ENCODE results near the gene P2RX2.

P2RX2 gene

DNA sequence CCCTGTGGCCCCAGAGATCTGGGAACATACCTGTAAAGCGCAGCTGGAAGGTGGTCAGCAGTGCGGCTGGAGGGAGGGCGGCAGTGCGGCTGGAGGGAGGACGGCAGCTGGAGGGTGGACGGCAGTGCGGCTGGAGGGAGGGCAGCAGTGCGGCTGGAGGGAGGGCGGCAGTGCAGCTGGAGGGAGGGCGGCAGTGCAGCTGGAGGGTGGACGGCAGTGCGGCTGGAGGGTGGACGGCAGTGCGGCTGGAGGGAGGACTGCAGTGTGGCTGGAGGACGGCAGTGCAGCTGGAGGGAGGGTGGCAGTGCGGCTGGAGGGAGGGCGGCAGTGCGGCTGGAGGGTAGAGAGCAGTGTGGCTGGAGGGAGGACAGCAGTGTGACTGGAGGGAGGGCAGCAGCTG lies 31.6 kb upstream of the P2RX2 start:
- Histone ChIP-seq H3K27me3 (ENCODE audit: control insufficient read depth, insufficient read depth, low read length) (no peaks in the 10 kb centered on the region), H3K9ac (ENCODE audit: low read length) (no peak overlapping the region), H3K9me3 (ENCODE audit: control insufficient read depth, low read length) (no peaks in the 10 kb centered on the region), H3K4me1 (ENCODE audit: control insufficient read depth, insufficient read depth, low read length) (no peaks in the 10 kb centered on the region), H3K36me3 (ENCODE audit: control insufficient read depth, insufficient read depth, low read length) (no peaks in the 10 kb centered on the region), H3K4me3 (ENCODE audit: low read length) (no peak overlapping the region)

DNA sequence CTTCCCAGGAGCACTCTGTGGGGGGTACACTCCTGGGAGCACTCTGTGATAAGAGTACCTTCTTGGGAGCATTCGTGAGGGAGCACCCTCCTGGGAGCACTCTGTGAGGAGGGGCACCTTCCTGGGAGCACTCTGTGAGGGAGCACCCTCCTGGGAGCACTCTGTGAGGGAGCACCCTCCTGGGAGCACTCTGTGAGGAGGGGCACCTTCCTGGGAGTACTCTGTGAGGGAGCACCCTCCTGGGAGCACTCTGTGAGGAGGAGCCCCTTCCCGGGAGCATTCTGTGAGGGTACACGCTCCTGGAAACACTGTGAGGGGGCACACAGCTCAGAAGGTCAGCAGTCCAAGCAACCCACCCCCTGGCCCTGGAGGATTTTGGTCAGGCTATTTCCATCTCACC lies 30.8 kb upstream of the P2RX2 start:
- no peaks in the 10 kb centered on the region for H3K4me1 ChIP-seq (ENCODE audit: control insufficient read depth, insufficient read depth, low read length)
- no peak overlapping the region for H3K9ac ChIP-seq (ENCODE audit: low read length)
- H3K27me3 ChIP-seq (ENCODE audit: control insufficient read depth, insufficient read depth, low read length): no peaks in the 10 kb centered on the region
- H3K9me3 ChIP-seq (ENCODE audit: control insufficient read depth, low read length): no peaks in the 10 kb centered on the region
- no peak overlapping the region for H3K4me3 ChIP-seq (ENCODE audit: low read length)
- no peaks in the 10 kb centered on the region for H3K36me3 ChIP-seq (ENCODE audit: control insufficient read depth, insufficient read depth, low read length)

DNA sequence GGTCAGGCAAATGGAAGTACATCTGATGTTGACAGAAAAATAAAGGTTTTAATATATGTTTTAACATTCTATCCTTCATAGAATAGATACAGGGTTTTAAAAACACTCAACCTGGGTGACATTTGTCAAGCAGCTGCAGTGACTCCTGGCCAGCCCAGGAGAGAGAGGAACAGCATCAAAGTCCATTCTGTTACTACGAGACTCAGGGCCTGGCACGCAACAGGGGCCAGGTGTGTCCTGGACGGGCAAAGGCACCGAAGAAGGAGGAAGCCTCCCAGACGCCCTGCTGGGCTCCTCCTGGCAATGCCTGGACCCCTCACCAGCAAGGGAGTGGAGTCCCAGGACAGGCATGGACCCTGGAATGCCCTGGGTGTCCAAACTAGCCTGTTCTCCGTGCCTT lies 30.3 kb upstream of the P2RX2 start:
- H3K9ac ChIP-seq (ENCODE audit: low read length): no peak overlapping the region
- H3K9me3 ChIP-seq (ENCODE audit: control insufficient read depth, low read length): no peaks in the 10 kb centered on the region
- H3K36me3 ChIP-seq (ENCODE audit: control insufficient read depth, insufficient read depth, low read length): no peaks in the 10 kb centered on the region
- H3K4me3 ChIP-seq (ENCODE audit: low read length): no peak overlapping the region
- peaks cover 2% of the 10 kb centered on the region for H3K4me1 ChIP-seq (ENCODE audit: control insufficient read depth, insufficient read depth, low read length)
- H3K27me3 ChIP-seq (ENCODE audit: control insufficient read depth, insufficient read depth, low read length): no peaks in the 10 kb centered on the region

DNA sequence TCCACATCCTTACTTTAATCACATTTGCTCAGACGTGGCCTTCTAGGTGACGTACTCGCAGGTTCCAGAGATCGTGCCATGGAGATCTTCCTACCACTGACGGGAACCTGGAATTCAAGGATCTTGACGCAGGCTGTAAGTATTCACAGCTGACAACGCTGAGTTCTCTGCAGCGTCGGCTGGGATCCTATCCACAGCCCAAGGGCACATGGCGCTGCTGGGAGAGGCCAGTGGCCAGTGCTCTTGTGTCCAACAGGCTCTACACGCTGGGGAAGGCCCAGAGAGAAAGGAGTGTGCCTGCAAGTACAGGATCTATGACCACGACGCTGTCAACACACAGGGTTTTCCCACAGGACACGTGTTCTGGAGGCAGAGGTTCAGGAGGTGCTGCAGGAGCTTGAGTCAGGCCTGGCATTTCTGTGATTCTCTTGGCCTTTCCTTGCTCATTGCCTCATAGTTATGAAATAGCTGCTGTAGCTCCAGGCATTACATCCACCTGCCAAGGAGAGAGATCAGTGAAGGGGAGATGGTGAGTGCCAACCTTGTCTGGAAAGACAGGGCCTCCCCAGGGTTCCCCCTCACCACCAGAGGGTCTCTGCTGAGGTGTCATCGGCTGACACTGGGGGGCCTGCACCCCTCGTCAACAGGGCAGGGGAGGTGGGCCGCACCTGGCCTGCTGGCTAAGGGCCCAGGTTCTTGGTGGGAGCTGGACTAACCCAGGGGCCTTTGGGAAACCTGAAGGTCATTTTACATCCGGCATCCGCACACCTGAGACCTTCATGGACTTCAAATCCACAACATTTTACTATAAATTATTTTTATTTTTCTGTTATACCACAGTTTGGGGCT lies 29.5 kb upstream of the P2RX2 start:
- Histone ChIP-seq H3K4me3 (ENCODE audit: low read length) (no peak overlapping the region), H3K9me3 (ENCODE audit: control insufficient read depth, low read length) (no peaks in the 10 kb centered on the region), H3K27me3 (ENCODE audit: control insufficient read depth, insufficient read depth, low read length) (no peaks in the 10 kb centered on the region), H3K9ac (ENCODE audit: low read length) (no peak overlapping the region), H3K36me3 (ENCODE audit: control insufficient read depth, insufficient read depth, low read length) (no peaks in the 10 kb centered on the region), H3K4me1 (ENCODE audit: control insufficient read depth, insufficient read depth, low read length) (peaks cover 7% of the 10 kb centered on the region)

DNA sequence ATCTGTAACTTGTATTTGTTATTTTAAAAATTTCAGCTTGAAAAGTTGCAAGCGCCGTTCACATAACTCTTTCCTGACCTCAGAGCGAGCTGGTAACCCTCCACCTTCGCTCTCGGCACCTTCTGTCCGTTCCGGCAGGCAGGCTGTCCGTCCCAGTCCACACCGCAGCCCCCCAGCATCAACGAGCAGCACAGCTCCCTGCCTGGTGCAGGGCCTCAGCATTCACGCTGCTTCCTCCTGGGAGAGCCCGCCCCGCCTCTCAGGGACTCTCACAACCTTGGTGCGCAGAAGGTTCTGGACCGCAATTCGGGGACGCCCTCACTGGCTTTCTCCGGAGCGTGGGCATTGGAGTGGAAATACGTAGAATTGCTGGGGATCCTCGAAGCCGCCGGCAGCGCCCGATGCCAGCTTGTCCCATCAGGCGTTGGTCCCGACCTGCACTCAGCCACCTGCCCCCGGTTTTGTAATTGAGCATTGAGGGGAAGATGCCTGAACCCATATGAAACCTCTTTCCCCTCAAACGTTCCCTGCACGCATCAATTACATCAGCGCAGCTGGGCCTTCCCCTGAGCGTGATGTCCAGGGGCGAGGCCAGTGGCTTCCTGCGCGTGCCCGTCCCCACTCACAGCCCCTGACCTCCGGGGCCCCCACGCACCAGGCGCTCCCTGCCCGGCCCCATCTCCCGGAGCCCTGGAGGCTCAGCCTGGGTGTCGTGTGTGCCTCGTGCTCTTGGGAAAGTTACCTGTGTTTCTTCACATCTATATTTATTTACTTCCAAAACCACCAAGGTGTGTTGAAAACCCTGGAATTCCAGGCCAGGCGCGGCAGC lies 27.3 kb upstream of the P2RX2 start:
- H3K9ac ChIP-seq (ENCODE audit: low read length): no peak overlapping the region
- H3K27me3 ChIP-seq (ENCODE audit: control insufficient read depth, insufficient read depth, low read length): no peaks in the 10 kb centered on the region
- no peaks in the 10 kb centered on the region for H3K9me3 ChIP-seq (ENCODE audit: control insufficient read depth, low read length)
- peaks cover 9% of the 10 kb centered on the region for H3K4me1 ChIP-seq (ENCODE audit: control insufficient read depth, insufficient read depth, low read length)
- no peak overlapping the region for H3K4me3 ChIP-seq (ENCODE audit: low read length)
- H3K36me3 ChIP-seq (ENCODE audit: control insufficient read depth, insufficient read depth, low read length): no peaks in the 10 kb centered on the region

DNA sequence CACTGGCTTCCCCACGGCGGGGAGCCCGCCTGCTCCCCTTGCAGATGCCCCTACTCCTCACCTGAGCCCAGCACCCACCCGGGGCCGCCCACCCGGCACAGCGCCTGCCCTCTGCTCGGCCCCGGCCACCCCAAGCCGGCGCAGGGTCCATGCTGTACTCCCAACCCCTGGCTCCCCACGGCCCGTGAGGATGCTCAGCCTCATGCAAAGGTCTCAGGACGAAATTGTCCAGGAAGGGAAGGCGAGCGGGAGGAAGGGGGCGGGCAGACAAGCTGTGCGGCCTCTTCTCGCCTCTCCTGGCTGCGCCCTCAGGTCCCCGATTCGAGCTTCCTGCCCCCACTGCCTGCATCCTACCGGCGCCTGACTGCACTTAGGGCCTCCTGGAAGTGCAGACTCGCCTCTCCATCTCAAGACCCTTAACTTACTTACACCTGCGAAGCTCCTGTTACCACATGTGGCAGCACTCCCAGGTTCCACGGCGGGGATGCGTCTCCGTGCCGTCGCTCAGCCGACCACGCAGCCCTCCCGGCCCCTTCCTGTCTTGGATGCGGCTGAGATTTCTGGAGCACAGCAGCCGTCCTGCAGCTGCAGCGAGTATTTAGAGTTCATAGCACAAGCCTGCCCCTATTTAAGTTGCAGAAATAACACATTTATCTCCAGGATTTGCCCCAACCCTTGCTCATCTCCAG lies 26.1 kb upstream of the P2RX2 start:
- Histone ChIP-seq H3K4me1 (ENCODE audit: control insufficient read depth, insufficient read depth, low read length) (peaks cover 12% of the 10 kb centered on the region), H3K9ac (ENCODE audit: low read length) (no peak overlapping the region), H3K36me3 (ENCODE audit: control insufficient read depth, insufficient read depth, low read length) (no peaks in the 10 kb centered on the region), H3K9me3 (ENCODE audit: control insufficient read depth, low read length) (no peaks in the 10 kb centered on the region), H3K4me3 (ENCODE audit: low read length) (no peak overlapping the region), H3K27me3 (ENCODE audit: control insufficient read depth, insufficient read depth, low read length) (peaks cover 3% of the 10 kb centered on the region)

DNA sequence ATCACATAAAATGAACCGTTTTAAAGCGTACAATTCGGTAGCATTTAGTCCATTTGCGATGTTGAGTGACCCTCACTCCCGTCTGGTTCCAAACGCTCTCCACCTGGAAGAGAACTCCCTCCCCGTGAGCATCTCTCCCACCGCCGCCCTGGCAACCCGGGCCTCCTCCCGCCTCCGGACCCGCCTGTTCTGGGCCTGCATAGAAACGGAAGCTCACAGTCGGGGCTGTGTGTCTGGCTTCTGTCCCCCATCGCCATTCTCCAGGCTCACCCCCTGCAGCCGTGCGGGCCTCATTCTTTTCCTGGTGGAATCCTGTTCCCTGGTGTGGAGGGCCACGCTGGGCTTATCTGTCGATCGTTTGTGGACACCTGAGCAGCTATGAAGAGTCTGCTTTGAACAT lies 25.5 kb upstream of the P2RX2 start:
- Histone ChIP-seq H3K4me3 (ENCODE audit: low read length) (no peak overlapping the region), H3K27me3 (ENCODE audit: control insufficient read depth, insufficient read depth, low read length) (peaks cover 5% of the 10 kb centered on the region), H3K9ac (ENCODE audit: low read length) (no peak overlapping the region), H3K4me1 (ENCODE audit: control insufficient read depth, insufficient read depth, low read length) (peaks cover 14% of the 10 kb centered on the region), H3K9me3 (ENCODE audit: control insufficient read depth, low read length) (no peaks in the 10 kb centered on the region), H3K36me3 (ENCODE audit: control insufficient read depth, insufficient read depth, low read length) (no peaks in the 10 kb centered on the region)

DNA sequence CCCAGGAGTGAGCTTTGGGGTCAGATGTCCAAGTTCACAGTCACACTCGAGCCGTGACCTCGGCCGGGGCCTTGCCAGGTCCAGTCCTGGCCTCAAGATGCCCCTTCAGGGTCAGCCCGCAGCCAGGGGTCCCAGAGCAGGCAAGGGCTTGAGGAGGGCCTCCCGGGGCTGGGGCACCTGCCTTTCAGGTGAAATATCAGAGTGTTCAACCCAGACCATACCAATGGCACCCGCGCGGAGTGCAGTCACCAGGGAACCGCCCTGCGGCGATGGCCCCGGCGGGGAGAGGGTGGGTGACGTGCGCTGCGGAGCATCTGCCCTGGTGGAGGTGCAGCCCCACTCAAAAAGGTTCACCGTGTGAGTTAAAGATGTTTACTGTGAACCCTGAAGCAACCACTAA lies 25.1 kb upstream of the P2RX2 start:
- Histone ChIP-seq H3K36me3 (ENCODE audit: control insufficient read depth, insufficient read depth, low read length) (no peaks in the 10 kb centered on the region), H3K4me1 (ENCODE audit: control insufficient read depth, insufficient read depth, low read length) (peaks cover 14% of the 10 kb centered on the region), H3K9ac (ENCODE audit: low read length) (peak overlapping the region; percentile 29), H3K4me3 (ENCODE audit: low read length) (peak overlapping the region; percentile 14), H3K27me3 (ENCODE audit: control insufficient read depth, insufficient read depth, low read length) (peaks cover 5% of the 10 kb centered on the region), H3K9me3 (ENCODE audit: control insufficient read depth, low read length) (no peaks in the 10 kb centered on the region)

DNA sequence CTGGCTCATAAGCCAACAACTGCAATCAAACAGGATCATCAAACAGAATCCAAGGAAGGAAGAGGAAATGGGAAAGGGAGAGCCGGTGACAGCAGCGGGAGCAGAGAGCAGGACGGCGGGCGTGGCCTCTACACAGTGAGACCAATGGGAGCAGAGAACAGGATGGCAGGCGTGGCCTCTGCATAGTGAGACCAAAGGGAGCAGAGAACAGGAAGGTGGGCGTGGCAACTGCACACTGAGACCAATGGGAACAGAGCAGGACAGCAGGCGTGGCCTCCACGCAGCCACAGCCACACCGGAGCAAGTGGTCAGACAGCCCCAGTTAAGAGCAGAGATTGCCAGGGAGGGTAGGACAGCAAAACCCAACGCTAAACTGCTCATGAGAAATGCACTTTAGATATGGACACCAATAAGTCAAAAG lies 24.6 kb upstream of the P2RX2 start:
- H3K27me3 ChIP-seq (ENCODE audit: control insufficient read depth, insufficient read depth, low read length): peaks cover 5% of the 10 kb centered on the region
- H3K4me3 ChIP-seq (ENCODE audit: low read length): peak overlapping the region; percentile 14
- H3K4me1 ChIP-seq (ENCODE audit: control insufficient read depth, insufficient read depth, low read length): peaks cover 14% of the 10 kb centered on the region
- H3K9me3 ChIP-seq (ENCODE audit: control insufficient read depth, low read length): no peaks in the 10 kb centered on the region
- peak overlapping the region; percentile 29 for H3K9ac ChIP-seq (ENCODE audit: low read length)
- no peaks in the 10 kb centered on the region for H3K36me3 ChIP-seq (ENCODE audit: control insufficient read depth, insufficient read depth, low read length)

DNA sequence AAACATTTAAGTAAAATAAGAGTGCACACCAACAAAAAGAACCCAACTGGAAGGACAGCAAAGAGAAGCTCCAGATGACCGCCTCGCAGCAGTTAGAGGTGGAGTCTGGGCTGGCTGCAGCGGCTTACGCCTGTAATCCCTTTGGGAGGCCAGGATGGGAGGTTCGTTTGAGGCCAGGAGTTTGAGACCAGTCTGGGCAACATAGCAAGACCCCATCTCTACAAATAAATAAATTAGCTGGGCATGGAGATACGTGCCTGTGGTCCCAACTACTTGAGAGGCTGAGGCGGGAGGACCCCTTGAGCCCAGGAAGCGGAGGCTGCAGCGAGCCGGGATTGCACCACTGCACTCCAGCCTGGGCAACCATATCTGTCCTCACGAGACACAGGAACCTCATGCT lies 23.4 kb upstream of the P2RX2 start:
- peaks cover 8% of the 10 kb centered on the region for H3K27me3 ChIP-seq (ENCODE audit: control insufficient read depth, insufficient read depth, low read length)
- H3K36me3 ChIP-seq (ENCODE audit: control insufficient read depth, insufficient read depth, low read length): no peaks in the 10 kb centered on the region
- H3K9me3 ChIP-seq (ENCODE audit: control insufficient read depth, low read length): no peaks in the 10 kb centered on the region
- H3K4me3 ChIP-seq (ENCODE audit: low read length): no peak overlapping the region
- H3K4me1 ChIP-seq (ENCODE audit: control insufficient read depth, insufficient read depth, low read length): peaks cover 17% of the 10 kb centered on the region
- no peak overlapping the region for H3K9ac ChIP-seq (ENCODE audit: low read length)

DNA sequence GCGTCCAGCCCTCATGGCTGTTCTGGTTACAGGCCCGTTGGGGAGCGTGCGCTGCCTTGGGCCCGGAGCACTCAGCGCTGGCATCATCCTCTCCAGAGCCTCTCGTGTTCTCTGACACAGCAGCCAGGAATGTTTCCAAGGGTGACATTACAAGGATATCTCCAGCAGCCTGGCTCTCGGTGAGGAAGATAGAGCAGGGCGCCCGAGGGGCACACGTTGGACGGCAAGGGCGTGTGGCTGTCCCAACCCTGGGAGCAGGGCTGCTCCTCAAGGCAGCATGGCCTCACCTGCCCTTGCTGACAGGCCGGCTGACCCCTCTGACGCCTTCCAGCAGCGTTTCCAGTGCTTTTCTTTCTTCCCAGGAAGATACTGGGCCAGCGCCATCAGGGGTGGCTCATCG lies 22.6 kb upstream of the P2RX2 start:
- H3K27me3 ChIP-seq (ENCODE audit: control insufficient read depth, insufficient read depth, low read length): peaks cover 15% of the 10 kb centered on the region
- H3K4me1 ChIP-seq (ENCODE audit: control insufficient read depth, insufficient read depth, low read length): peaks cover 24% of the 10 kb centered on the region
- H3K4me3 ChIP-seq (ENCODE audit: low read length): no peak overlapping the region
- H3K9me3 ChIP-seq (ENCODE audit: control insufficient read depth, low read length): no peaks in the 10 kb centered on the region
- H3K9ac ChIP-seq (ENCODE audit: low read length): no peak overlapping the region
- no peaks in the 10 kb centered on the region for H3K36me3 ChIP-seq (ENCODE audit: control insufficient read depth, insufficient read depth, low read length)
